Thoracic aorta (tissue), 2 donors: ENCODE results near the gene CAP2. TPM values are rescaled to one million over a fixed set of nuclear protein-coding genes. Genes with fewer than 3 reads are reported as not detected.
"Not testable (repeated sequence)": the region's sequence is repeated elsewhere in the genome, so short reads cannot be mapped to it uniquely, and the experiment has no call there.

Experiments used
- ATAC-seq: fragments of 150-250 bp; one replicate; pipeline ENCODE4 v1.8.0; 2017; ENCODE audit warnings: low read depth; ENCODE audit not compliant: insufficient number of reproducible peaks, low FRiP score
- DNase-seq: peaks from one replicate; pipeline ENCODE4 v3.0.0-alpha.2; 2020; ENCODE audit warnings: low spot score
- H3K27ac ChIP-seq, 2 donors: fragments of 200-600 bp; sonication (generic); 1 replicate in 1 of 2; 2 replicates in 1 of 2; pipeline ENCODE4 v1.5.1; 2016; ENCODE audit warnings: mild to moderate bottlenecking in 2 of 2, moderate library complexity in 2 of 2
- H3K27me3 ChIP-seq: fragments of 200-600 bp; sonication (generic); replicated peaks from 2 replicates; pipeline ENCODE4 v1.6.0; 2016; ENCODE audit warnings: mild to moderate bottlenecking; ENCODE audit not compliant: insufficient read depth
- H3K36me3 ChIP-seq: fragments of 200-600 bp; sonication (generic); one replicate; pipeline ENCODE4 v1.5.1; 2016
- H3K4me1 ChIP-seq, 2 donors: fragments of 200-600 bp; sonication (generic); 1 replicate in 1 of 2; 2 replicates in 1 of 2; pipeline versions ENCODE4 v1.5.1 to v1.6.0; 2016; ENCODE audit warnings: low read depth in 2 of 2, mild to moderate bottlenecking in 1 of 2; ENCODE audit not compliant: control insufficient read depth in 1 of 2
- H3K4me3 ChIP-seq: fragments of 200-600 bp; sonication (generic); 2 replicates; pipeline ENCODE4 v1.5.1; 2016; ENCODE audit warnings: mild to moderate bottlenecking
- H3K9me3 ChIP-seq: fragments of 200-600 bp; sonication (generic); 2 replicates; pipeline ENCODE4 v1.5.1; 2016
- CTCF ChIP-seq: fragments of 200-600 bp; sonication (generic); IDR thresholded peaks from one replicate; pipeline ENCODE4 v1.5.1; 2019; ENCODE audit warnings: antibody characterized with exemption
- total RNA-seq, 2 donors: library from RNA; depleted of rRNA; stranded (reverse); fragments of >200 nt; gene quantifications; one replicate each; pipeline versions ENCODE4 v1.1.0 to v1.2.3, GENCODE V29; 2016

CAP2 gene
- total RNA-seq, 2 donors from 2014 or later: 20.6 to 20.8 TPM

GRCh38 chr6:17396256-17396655 lies 2.9 kb downstream of the CAP2 start:
- no peak overlapping the region for H3K27ac ChIP-seq
- no peak for ATAC-seq
- no peak for DNase-seq
- peaks cover 3 to 13% of the 10 kb centered on the region in 2 donors for H3K4me1 ChIP-seq
- H3K36me3 ChIP-seq: no peaks in the 10 kb centered on the region
- H3K9me3 ChIP-seq: no peaks in the 10 kb centered on the region
- no peaks in the 10 kb centered on the region for H3K27me3 ChIP-seq
- TF ChIP-seq CTCF: no peak
- H3K4me3 ChIP-seq: no peak overlapping the region

GRCh38 chr6:17397764-17398194 lies 4.4 kb downstream of the CAP2 start:
- peaks cover 1 to 13% of the 10 kb centered on the region in 2 donors for H3K4me1 ChIP-seq
- no peak overlapping the region for H3K27ac ChIP-seq
- no peaks in the 10 kb centered on the region for H3K36me3 ChIP-seq
- no peaks in the 10 kb centered on the region for H3K9me3 ChIP-seq
- H3K27me3 ChIP-seq: no peaks in the 10 kb centered on the region
- DNase-seq: no peak
- no peak for TF ChIP-seq CTCF
- peak; percentile 56 for ATAC-seq
- no peak overlapping the region for H3K4me3 ChIP-seq

- H3K36me3 ChIP-seq, H3K9me3 ChIP-seq, H3K27me3 ChIP-seq, ATAC-seq, H3K4me1 ChIP-seq, H3K27ac ChIP-seq, DNase-seq, H3K4me3 ChIP-seq: not testable (repeated sequence)
Observed at GRCh38 chr6:17405181-17405943, 12.0 kb downstream of the CAP2 start.

GRCh38 chr6:17405944-17406245 lies 12.5 kb downstream of the CAP2 start:
- no peaks in the 10 kb centered on the region for H3K36me3 ChIP-seq
- no peaks in the 10 kb centered on the region for H3K27me3 ChIP-seq
- no peak overlapping the region for H3K27ac ChIP-seq
- H3K9me3 ChIP-seq: no peaks in the 10 kb centered on the region
- no peak for DNase-seq
- no peaks in the 10 kb centered on the region for H3K4me1 ChIP-seq
- no peak overlapping the region for H3K4me3 ChIP-seq
- no peak for TF ChIP-seq CTCF
- ATAC-seq: no peak

GRCh38 chr6:17408081-17408480 lies 14.7 kb downstream of the CAP2 start:
- Histone ChIP-seq H3K36me3 (no peaks in the 10 kb centered on the region), H3K9me3 (no peaks in the 10 kb centered on the region), H3K4me3 (no peak overlapping the region), H3K27me3 (no peaks in the 10 kb centered on the region), H3K27ac (no peak overlapping the region), H3K4me1 (peaks cover 0 to 12% of the 10 kb centered on the region in 2 donors)
- ATAC-seq: no peak
- no peak for DNase-seq
- TF ChIP-seq CTCF: no peak

- no peak overlapping the region for H3K4me3 ChIP-seq
- DNase-seq: no peak
- no peak for TF ChIP-seq CTCF
- H3K27me3 ChIP-seq: no peaks in the 10 kb centered on the region
- peaks cover 0 to 15% of the 10 kb centered on the region in 2 donors for H3K4me1 ChIP-seq
- no peak overlapping the region for H3K27ac ChIP-seq
- H3K36me3 ChIP-seq: no peaks in the 10 kb centered on the region
- ATAC-seq: no peak
- H3K9me3 ChIP-seq: no peaks in the 10 kb centered on the region
Observed at GRCh38 chr6:17410281-17410680, 16.9 kb downstream of the CAP2 start.
